Ectodermal cell (in vitro differentiated cells): ENCODE measurements around the gene KRTAP5-4.

Source experiments
- H3K27ac ChIP-seq: 2 replicates; pipeline ENCODE4 v1.7.0; 2013; ENCODE audit warnings: mild to moderate bottlenecking, low read depth, low read length; ENCODE audit not compliant: insufficient read depth, poor library complexity, severe bottlenecking
- H3K27me3 ChIP-seq: 2 replicates; pipeline ENCODE4 v1.7.0; 2013; ENCODE audit warnings: mild to moderate bottlenecking, low read length; ENCODE audit not compliant: insufficient read depth, control insufficient read depth, poor library complexity, severe bottlenecking
- H3K36me3 ChIP-seq: one replicate; pipeline ENCODE4 v1.7.0; 2013; ENCODE audit warnings: low read length; ENCODE audit not compliant: control insufficient read depth, insufficient read depth
- H3K4me1 ChIP-seq: one replicate; pipeline ENCODE4 v1.7.0; 2013; ENCODE audit warnings: low read length; ENCODE audit not compliant: control insufficient read depth, insufficient read depth
- H3K4me3 ChIP-seq: 2 replicates; pipeline ENCODE4 v1.7.0; 2013; ENCODE audit warnings: low read depth, low read length, control low read depth; ENCODE audit not compliant: insufficient read depth
- H3K9me3 ChIP-seq: 2 replicates; pipeline ENCODE4 v1.7.0; 2013; ENCODE audit warnings: mild to moderate bottlenecking, low read length, moderate library complexity; ENCODE audit not compliant: control insufficient read depth
- WGBS, 2 experiments: methylation state at CpG; one replicate each; pipeline ENCODE4 v1.1.7; 2013; ENCODE audit warnings: missing lambda C conversion rate in 2 of 2; 5-methylcytosine and 5-hydroxymethylcytosine counted together

Gene KRTAP5-4

GRCh38 chr11:1645357-1645821, 23.5 kb upstream of the KRTAP5-4 start:
- H3K27ac ChIP-seq, result no peak overlapping the region
- H3K4me3 ChIP-seq, result no peak overlapping the region
- 89 to 92% methylated on average over 12 of the region's 12 CpGs for WGBS, 2 experiments
- no peaks in the 10 kb centered on the region for H3K27me3 ChIP-seq
- no peaks in the 10 kb centered on the region for H3K36me3 ChIP-seq
- H3K4me1 ChIP-seq, result no peaks in the 10 kb centered on the region
- H3K9me3 ChIP-seq, result no peaks in the 10 kb centered on the region

- Histone ChIP-seq H3K9me3 (no peaks in the 10 kb centered on the region), H3K36me3 (no peaks in the 10 kb centered on the region), H3K4me1 (no peaks in the 10 kb centered on the region), H3K27me3 (no peaks in the 10 kb centered on the region), H3K27ac (no peak overlapping the region), H3K4me3 (no peak overlapping the region)
- WGBS, 2 experiments, result 88 to 89% methylated on average over 20 of the region's 20 CpGs
Observed at GRCh38 chr11:1644601-1645356, 22.8 kb upstream of the KRTAP5-4 start.

- H3K4me3 ChIP-seq, result no peak overlapping the region
- H3K27me3 ChIP-seq, result no peaks in the 10 kb centered on the region
- no peaks in the 10 kb centered on the region for H3K36me3 ChIP-seq
- no peaks in the 10 kb centered on the region for H3K4me1 ChIP-seq
- WGBS, 2 experiments, result 92 to 97% methylated on average over 20 of the region's 20 CpGs
- no peaks in the 10 kb centered on the region for H3K9me3 ChIP-seq
- no peak overlapping the region for H3K27ac ChIP-seq
Observed at GRCh38 chr11:1643146-1643690, 21.3 kb upstream of the KRTAP5-4 start.

GRCh38 chr11:1642288-1643145, 20.6 kb upstream of the KRTAP5-4 start:
- H3K9me3 ChIP-seq, result no peaks in the 10 kb centered on the region

GRCh38 chr11:1641096-1641495, 19.2 kb upstream of the KRTAP5-4 start:
- H3K9me3 ChIP-seq, result no peaks in the 10 kb centered on the region
- WGBS, 2 experiments, result 91 to 94% methylated on average over 15 of the region's 15 CpGs
- no peak overlapping the region for H3K4me3 ChIP-seq
- no peaks in the 10 kb centered on the region for H3K27me3 ChIP-seq
- no peaks in the 10 kb centered on the region for H3K4me1 ChIP-seq
- H3K27ac ChIP-seq, result no peak overlapping the region
- no peaks in the 10 kb centered on the region for H3K36me3 ChIP-seq

More at GRCh38 chr11:1642288-1643145, 20.6 kb upstream of the KRTAP5-4 start:
- 85 to 86% methylated on average over 29 of the region's 29 CpGs for WGBS, 2 experiments
- Histone ChIP-seq H3K27me3 (no peaks in the 10 kb centered on the region), H3K4me3 (no peak overlapping the region), H3K27ac (no peak overlapping the region), H3K36me3 (no peaks in the 10 kb centered on the region), H3K4me1 (no peaks in the 10 kb centered on the region)

GRCh38 chr11:1640076-1640946, 18.4 kb upstream of the KRTAP5-4 start:
- H3K9me3 ChIP-seq, result no peaks in the 10 kb centered on the region
- H3K4me1 ChIP-seq, result no peaks in the 10 kb centered on the region
- H3K27me3 ChIP-seq, result no peaks in the 10 kb centered on the region
- 58 to 61% methylated on average over 32 of the region's 32 CpGs for WGBS, 2 experiments
- no peak overlapping the region for H3K4me3 ChIP-seq
- no peak overlapping the region for H3K27ac ChIP-seq
- no peaks in the 10 kb centered on the region for H3K36me3 ChIP-seq

GRCh38 chr11:1639666-1640065, 17.7 kb upstream of the KRTAP5-4 start:
- WGBS, 2 experiments, result 81 to 83% methylated on average over 15 of the region's 15 CpGs
- no peaks in the 10 kb centered on the region for H3K27me3 ChIP-seq
- no peaks in the 10 kb centered on the region for H3K4me1 ChIP-seq

GRCh38 chr11:1639102-1639620, 17.2 kb upstream of the KRTAP5-4 start:
- H3K9me3 ChIP-seq, result no peaks in the 10 kb centered on the region
- no peak overlapping the region for H3K27ac ChIP-seq
- no peaks in the 10 kb centered on the region for H3K4me1 ChIP-seq
- WGBS, 2 experiments, result 85 to 87% methylated on average over 18 of the region's 18 CpGs
- H3K36me3 ChIP-seq, result no peaks in the 10 kb centered on the region
- no peaks in the 10 kb centered on the region for H3K27me3 ChIP-seq
- no peak overlapping the region for H3K4me3 ChIP-seq

More at GRCh38 chr11:1639666-1640065, 17.7 kb upstream of the KRTAP5-4 start:
- Histone ChIP-seq H3K9me3 (no peaks in the 10 kb centered on the region), H3K27ac (no peak overlapping the region), H3K36me3 (no peaks in the 10 kb centered on the region), H3K4me3 (no peak overlapping the region)

GRCh38 chr11:1638344-1638743, 16.4 kb upstream of the KRTAP5-4 start:
- WGBS, 2 experiments, result 69 to 82% methylated on average over 7 to 8 of the region's 8 CpGs
- Histone ChIP-seq H3K4me3 (no peak overlapping the region), H3K27me3 (no peaks in the 10 kb centered on the region), H3K36me3 (no peaks in the 10 kb centered on the region), H3K4me1 (no peaks in the 10 kb centered on the region), H3K9me3 (no peaks in the 10 kb centered on the region), H3K27ac (no peak overlapping the region)
